HG03135 (cell line): ENCODE measurements around the gene TOMT.

Experiments used
- ATAC-seq: cut with Tn5 transposase; IDR thresholded peaks from one replicate; pipeline ENCODE4 v1.9.1; 2021; ENCODE audit warnings: mild to moderate bottlenecking, moderate library complexity; ENCODE audit not compliant: unreplicated experiment

Gene TOMT, protein sequence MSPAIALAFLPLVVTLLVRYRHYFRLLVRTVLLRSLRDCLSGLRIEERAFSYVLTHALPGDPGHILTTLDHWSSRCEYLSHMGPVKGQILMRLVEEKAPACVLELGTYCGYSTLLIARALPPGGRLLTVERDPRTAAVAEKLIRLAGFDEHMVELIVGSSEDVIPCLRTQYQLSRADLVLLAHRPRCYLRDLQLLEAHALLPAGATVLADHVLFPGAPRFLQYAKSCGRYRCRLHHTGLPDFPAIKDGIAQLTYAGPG

DNA sequence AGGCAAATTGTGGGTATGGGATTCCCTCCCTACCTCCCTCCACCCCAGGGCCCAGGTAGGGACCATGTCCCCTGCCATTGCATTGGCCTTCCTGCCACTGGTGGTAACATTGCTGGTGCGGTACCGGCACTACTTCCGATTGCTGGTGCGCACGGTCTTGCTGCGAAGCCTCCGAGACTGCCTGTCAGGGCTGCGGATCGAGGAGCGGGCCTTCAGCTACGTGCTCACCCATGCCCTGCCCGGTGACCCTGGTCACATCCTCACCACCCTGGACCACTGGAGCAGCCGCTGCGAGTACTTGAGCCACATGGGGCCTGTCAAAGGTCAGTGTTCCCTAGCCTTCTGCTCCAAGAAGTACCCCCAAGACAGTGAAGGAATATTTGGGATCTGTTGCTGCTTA is at the start of gene TOMT:
Gene TOMT, plus strand, starts transcription at position 37 of the 400 bp plus-strand sequence. Its CDS starts 28 bp downstream, at position 65.
- ATAC-seq, result no peak

DNA sequence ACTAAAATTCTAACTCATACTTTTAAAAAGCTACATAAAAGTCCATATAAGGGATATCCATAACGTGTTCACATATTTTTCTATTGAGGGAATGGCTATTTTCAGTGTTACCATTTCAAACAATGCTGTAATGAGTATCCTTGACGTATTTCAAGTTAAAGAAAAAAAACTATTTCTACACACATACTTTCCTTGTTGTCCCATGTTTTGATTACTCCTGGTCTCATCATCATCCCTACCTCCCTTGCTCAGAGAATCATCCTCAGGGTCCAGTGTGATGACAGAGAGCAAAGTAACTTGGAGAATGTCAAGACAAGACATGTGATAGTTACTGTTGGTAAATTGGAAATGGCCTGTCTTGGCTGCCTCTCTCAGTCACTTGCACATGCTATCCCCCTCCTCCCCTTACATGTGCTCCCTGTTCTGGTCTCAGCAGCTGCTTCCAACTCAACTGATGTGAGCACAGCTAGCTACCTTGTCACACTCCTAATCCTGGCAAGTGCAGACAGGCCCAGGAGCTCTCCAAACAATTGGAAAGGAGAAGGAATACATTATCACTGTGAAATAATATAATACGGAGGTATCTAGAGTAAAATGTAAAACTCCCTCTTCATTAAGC is 47.2 kb upstream of the TOMT start:
- no peak for ATAC-seq

DNA sequence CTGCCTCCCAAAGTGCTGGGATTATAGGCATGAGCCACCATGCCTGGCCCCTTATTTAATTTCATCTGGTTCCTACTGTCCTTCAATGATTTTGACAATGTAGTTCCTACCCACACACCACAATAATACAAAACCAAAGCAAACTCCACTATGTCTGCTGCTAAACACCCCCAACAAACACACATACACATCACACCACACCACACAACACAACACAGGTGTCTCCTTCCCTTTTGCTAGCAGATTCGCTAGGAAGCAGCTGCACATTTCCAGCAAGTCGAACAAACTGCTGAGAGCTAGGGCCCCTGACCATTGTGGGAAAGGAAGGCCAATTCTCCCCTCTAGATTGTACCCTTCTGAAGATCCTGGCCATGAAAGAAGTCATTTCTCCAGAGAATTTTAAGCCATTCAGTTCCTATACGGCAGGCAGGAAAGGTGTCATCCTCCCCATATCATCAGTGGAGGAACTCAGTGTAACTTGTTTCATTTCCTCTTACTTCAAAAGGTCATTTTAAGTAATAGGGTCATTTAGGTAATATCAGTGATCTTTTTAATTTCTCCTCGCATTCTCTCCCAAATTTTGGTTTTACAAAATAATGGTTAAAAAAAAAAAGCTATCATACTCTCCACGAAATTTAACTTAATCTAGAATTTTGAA is 43.9 kb upstream of the TOMT start:
- ATAC-seq, result no peak

DNA sequence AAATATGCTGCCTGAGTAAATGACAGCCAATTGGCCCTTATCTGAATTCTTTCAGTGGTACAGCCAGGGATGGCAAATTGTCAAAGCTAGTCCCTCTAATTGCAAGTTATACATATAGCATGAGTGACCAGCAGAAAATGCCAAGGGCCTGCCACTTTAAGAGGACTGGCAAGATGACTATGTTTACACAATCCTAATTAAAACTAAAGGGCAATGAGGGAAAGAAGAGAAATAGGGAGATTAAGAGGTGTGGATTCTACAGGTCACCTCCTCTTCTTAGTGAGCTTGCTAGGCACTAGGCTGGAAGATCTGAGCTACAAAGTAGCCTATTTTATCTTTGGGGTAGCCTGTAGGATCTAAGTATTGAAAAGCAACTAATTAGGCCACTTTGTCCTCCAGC is 38.9 kb upstream of the TOMT start:
- ATAC-seq, result no peak

DNA sequence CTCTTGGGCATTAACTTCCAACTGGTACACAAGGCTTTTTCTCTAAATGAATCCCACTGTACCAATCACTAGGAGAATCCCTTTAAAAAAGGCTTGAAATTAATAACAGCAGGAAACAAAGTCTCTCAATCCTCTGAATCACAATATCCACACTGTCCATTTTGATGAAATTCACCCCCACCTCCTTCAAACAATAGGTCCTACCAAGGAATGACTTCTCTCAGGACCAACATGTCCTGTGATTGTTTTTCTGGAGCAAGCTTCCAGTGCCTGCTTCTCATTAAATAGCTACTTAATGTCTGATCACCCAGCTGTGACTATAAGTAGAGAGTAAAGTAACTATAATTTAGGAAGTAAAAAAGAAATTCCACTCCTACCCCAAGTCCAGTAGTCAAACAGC is 38.5 kb upstream of the TOMT start:
- ATAC-seq, result no peak

DNA sequence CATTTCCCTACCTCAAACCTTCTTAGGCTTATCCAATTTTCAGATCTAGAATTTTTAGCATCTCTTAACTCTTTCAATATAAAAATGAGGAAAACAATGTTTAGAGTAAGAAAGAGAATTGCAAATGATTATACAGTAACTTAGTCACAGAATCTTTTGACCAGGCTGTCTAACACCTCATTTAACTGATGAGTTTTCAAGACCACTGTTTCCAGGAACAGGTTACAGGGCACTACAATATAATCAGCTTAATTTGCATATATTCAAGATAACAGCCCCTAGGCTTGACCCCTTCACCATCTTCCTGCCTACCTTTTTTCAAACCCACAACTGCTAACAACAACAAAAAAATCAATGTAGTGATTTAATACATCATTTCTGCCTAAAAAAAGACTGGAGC is 38.0 kb upstream of the TOMT start:
- no peak for ATAC-seq

DNA sequence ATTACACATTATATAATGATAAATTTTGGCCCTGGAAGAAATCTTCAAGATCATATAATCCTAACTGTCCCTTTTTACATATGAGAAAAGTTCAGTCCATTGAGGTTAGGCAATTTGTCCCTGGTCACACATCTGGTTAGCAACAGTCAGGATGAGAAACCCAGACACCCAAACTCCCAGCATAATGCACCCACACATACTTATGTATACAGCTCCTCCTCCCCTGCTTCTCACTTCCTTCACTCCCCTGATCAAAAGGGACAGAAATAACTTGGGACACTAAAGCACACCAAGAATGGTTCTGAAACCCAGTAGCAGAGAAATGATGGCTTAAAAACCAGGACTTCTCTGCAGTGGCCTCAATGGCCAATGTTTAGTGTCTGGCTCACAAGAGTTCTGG is 36.5 kb upstream of the TOMT start:
- ATAC-seq, result no peak

DNA sequence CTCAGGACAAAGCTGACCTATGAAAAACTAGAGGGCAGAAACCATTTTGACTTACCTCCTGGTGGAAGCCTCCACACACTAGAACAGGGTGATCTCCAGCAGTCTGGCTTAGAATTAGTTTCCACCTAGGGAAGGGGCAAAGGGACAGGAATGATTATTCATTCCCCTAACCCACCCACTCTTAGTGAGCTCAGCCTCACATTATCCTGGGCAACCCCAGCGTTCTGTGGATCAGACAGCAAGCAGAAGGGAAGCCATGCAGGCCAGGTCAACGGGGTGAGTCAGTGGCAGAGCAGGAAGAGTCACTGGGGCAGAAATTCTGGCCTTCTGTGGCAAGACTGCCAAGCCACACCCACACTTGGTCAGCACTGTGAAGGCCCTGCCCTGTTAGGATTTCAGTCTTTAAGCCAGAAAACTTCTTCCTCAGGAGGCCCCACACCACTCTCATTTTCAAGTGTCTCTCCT is 35.9 kb upstream of the TOMT start:
- no peak for ATAC-seq

DNA sequence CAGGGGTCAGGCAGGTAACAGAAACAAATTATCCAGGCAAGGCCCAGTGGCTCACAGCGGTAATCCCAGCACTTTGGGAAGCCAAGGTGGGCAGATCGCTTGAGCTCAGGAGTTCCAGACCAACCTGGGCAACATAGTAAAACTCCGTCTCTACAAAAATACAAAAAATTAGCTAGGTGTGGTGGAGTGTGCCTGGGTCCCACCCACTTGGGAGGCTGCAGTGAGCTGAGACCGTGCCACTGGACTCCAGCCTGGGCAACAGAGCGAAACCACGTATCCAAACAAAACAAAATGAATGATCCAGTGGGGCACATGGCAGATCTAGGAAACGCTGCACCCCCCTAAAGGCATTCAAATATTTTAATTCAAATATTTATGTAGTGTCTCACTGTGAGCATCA is 35.2 kb upstream of the TOMT start:
- no peak for ATAC-seq

DNA sequence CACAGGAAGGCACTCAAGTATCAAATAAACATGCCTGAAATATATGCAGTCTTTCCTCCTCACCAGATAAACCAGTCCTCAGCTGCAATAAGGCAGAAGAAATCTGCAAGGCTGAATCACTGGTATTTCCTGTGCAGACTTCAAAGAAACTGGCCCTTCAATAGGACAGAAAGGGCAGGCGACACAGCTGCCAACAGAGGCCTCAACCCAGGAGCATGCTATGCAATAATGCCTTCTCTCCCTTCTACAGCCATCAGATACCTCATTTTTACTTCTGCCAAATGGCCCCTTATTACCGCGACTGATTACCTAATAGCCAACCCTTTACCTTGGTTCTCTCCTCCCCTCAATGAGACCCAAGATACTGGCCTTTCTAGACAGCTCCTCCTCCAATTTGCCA is 33.4 kb upstream of the TOMT start:
- no peak for ATAC-seq

DNA sequence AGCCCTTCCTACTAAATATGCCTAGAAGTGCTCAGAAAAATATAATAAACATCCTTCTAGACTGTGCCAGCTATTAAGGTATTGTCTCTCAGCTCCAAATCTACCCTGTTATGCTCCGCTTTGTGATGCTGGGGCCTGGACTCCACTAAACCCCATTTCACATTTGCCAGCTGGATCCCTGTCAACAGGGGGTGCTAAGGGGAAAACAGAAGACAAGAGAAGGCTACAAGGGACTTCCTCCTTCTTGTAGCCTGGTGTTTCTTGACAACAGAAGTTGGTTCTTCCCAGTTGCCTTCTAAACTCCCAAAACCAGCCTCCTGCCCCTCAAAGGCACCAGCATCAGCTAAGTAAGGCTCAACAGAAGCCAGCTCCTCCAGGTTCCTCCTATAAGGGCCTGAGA is 30.6 kb upstream of the TOMT start:
- ATAC-seq, result no peak

DNA sequence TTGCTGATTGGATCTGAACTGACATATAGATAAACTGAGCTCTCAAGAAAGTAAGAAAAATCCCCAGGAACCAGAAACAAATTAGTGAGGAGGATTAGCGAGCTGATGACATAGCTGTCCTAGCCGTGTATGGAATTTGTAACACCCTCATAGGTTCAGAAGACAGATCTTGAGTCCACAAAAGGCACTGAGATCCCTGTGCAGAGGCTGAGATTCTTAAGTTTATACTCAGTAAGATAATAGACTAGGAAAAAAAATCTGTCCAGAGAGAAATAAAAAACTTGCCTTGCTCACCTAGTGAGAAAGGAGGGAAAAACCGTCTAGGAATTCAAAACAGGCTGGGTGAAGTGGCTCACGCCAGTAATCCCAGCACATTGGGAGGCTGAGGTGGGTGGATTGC is 30.0 kb upstream of the TOMT start:
- no peak for ATAC-seq

DNA sequence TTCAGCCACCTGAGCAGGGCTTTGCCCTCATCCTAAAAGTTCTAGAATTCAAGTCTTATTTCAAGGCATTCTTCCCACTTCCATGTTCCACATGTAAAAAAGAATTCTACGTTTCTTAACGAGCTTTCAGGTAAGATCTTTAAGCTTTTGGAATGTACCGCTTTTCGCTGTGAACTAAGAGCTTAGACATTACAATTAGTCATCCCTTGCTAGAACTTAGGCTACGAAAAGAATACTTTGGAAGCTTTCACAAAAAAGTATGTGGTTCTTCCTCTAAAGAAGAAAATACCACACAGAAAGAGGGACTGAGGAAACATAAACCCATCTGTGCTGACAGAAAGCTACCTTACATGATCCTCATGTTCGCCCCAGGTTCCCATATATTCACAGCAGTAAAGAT is 27.2 kb upstream of the TOMT start:
- no peak for ATAC-seq

DNA sequence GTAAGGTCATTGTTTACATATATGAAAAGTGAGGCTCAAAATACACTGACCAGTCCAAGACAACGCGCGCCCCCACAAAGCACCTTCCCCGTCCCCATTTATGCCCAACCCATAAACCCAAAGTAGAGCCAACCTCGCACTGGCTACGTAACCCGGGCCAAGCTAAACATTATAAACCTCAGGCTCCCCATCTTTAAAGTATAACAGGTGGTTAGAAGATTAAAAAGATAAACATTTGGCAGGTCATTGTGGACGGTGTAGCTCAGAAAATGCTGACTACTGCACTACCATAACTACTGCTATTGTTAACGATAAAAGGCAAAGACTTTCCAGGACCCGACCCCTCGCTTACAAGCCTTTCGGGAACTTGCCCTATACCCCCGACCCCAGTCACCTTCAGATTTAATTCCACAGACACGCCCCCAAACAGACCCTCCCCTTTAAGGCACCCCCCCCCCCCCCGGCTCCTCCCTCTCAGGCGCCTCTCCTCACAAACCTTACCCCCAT is 25.9 kb upstream of the TOMT start:
- no peak for ATAC-seq

DNA sequence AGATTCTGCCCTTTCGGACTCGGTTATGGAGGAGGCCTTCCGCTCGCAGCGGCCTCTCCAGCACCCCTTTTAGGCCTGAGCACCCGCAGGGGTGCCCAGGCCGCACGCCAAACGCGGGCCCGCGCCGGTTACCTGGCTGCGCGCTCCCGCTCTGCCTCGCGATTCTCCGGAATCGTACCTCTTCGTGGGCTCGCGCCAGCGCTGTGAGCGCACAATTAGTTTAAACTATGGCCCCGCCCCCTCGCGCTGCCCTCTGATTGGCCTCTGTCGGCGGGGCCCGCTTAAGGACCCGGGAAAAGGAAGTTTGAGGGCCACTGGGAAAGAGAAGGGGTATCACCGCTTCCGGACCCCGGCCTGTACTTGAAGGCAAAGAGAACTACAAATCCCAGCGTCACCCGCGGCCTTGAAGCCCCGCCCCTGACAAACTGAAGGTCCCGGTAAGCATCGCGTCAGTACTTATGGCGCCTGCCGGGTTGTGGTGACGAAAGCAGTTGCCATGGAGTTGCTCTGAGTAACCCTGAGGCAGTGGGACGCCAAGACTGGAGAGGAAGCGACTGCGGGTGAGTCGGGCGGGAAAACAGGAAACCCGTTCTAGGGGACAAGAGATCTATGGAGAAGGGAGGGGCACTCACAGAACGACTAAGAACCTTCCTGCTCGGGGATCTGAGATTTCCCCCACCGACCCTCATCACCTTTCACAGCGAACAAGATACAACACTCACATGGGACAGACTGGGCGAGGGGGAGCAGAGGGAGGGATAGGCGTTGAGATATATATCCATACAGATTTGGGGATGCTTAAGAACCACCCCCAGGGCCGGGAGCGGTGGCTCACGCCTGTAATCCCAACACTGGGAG is 25.2 kb upstream of the TOMT start, which contains the start of the genes LRRC51 and NUMA1:
Gene LRRC51, plus strand, starts transcription at position 525 of the 858 bp plus-strand sequence. CDS start 8,234 bp downstream, outside the sequence.
Gene NUMA1, minus strand, starts transcription at position 217 of the 858 bp plus-strand sequence. CDS start 44,599 bp downstream, outside the sequence.
- peak; percentile 94 for ATAC-seq

DNA sequence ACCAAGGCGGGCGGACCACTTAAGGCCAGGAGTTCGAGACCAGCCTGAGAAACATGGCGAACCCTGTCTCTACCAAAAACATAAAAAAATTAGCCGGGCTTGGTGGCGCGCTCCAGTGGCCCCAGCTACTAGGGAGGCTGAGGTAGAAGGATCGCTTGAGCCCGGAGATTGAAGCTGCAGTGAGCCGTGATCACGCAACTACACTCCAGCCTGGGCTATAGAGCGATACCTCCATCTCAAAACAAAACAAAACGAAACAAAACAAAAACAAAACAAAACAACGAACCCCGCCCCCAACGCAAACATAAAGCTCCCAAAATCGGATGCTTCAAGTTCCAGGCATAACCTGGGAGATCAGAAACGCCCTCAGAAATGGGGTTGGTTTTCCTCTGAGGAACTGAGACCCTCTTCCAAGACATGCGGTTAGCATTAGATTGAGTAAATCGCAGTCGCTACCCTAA is 24.5 kb upstream of the TOMT start:
- ATAC-seq, result no peak

DNA sequence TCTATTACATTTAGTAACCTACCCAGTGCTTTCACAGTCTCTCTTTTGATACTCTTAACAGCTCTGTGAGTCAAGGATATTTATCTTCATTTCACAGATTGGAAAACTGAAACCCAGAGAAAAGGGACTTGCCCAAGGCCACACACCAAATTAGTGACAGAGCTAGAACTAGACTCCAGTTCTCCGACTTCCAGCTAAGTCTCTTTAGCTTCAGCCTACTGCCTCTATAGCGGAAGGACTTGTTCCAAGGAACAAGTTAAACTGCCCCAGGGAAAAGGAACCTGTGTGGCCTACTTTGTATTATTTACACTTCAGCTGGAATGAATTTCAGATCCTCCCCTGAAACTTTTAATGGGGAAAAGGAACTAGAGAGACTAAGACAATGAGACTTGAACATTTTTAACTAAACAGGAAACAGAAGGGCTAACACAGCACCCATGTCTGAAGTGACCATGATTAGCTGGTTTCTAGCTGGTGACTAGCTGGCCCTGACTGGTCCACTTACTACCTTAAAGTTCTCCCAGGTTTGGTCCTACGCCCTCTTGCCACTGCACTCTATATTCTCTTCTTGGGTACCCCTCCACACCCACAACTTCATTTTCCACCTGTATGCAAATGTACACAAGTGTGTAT is 23.8 kb upstream of the TOMT start:
- no peak for ATAC-seq

DNA sequence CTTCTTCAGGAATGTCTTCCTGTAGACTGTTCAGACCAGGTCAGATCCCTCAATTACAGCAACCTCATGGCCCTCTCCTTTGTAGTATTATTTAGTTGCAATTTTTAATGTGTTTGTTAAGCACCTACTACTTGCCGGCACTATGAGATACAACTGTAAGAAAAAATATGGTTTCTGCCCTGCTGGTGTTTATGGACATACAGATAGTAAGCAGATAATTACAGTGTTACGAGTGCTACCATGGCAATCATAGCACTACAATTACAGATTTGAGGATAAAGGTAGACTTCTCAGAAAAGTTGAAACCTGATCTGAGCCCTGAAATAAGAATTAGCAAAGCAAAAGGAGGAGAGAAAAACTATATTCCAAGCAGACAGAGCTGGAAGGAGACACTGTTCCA is 22.3 kb upstream of the TOMT start:
- no peak for ATAC-seq

DNA sequence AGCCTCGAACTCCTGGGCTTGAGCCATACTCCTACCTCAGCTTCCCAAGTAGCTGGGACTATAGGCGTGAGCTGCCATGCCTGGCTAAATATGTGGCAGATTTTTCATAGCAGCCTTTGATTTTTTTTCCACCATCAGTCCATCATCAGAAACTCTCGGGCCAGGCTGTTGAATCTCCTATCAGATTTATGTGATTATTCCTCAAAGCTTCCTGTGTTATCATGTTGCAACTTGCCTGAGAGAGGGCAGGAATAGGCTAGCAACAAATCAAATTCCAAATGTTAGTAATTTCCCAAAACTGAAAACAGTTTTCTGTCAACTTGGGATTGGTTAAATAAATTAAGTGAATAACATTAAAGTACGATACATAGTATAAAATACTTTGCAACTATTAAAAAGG is 21.6 kb upstream of the TOMT start:
- no peak for ATAC-seq

DNA sequence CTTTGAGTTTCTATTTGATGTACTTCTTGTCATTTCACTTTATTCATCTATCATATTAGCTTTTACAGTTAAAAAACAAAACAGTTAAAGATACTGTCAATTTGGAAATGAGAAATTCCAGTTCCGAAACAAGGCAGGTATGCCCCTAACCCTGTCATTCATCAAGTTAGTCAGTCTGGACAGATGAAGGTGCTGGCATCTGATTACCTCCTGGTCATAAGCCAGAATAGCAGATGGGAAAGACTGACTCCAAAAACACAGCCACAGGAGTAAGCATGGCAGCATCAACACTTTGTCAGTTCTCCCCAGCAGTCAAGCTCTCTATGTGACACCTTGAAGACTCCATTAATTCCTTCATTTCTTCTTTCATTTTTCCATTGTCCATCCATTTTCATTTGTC is 20.8 kb upstream of the TOMT start:
- no peak for ATAC-seq
